ENCODE measurements around the gene TPT1. TPM values are rescaled to one million over a fixed set of nuclear protein-coding genes. Genes with fewer than 3 reads are reported as not detected.
A peak's percentile ranks its signal among the peaks of the same experiment; 100 is the strongest.

TPT1 gene
- total and polyA plus RNA-seq, 9 donors: 6,059 to 9,795 (median 8,116) TPM

DNA sequence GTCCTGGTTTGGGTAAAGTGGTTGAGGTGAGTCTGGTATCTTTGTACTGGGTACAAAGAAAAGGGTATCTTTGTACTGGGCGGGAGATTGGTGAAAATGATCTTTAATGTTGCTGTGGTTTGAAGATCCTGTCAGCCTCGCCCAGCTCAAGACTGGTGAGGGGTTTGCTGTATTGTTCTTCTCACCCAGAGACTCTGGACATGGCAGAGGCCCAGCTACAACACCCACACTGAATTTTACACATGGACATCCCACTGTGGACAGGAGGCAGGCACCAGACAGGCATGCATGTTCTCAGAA is 42.8 kb downstream of the TPT1 start:
- no peaks in the 10 kb centered on the region for H3K9me3 ChIP-seq (replicated peaks; ENCODE audit: control insufficient read depth, low read depth, low read length)
- WGBS (ENCODE audit: insufficient coverage): no CpG with 5 or more reads among the region's 2 CpGs

DNA sequence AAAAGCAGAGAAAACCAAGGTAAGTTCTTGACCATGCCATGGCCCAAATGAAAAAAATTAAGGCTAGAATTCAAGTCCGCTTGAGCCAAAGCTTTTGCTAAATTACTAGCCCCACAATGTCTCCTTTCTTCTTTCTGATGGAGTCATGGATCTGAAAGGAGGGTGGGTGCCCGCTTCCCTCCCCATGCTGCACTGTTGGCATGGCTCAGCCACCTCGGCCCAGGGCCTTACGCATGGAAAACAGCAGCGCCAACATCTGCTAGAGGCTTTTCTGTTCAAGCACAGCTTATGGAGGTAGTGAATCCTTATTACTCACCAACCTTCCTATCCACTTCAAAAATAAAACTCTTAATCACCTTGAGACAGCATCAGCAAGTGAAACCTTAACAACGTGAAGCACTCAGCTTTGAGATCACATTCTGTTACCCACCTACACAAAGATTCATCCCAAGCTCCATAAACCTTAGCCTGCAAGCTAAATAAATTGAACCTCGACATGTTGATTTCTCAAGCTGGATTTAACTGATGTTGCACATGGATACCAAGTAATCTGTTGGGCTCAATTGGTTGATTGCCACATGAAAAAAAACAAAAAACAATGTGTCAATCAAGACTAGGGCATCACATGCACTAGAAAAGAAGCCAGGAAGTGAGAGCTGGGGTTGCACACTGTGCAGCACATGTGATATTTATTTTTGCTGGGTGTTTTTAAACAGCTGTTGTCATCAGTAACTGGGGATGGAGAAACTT is 43.4 kb downstream of the TPT1 start:
- WGBS (ENCODE audit: insufficient coverage): 79% methylated on average over 2 of the region's 7 CpGs
- no peak overlapping the region for H3K27ac ChIP-seq (ENCODE audit: low read length)

More for the DNA sequence above, 42.8 kb downstream of the TPT1 start:
- Histone ChIP-seq H3K4me3 (ENCODE audit: low read length) (no peak overlapping the region), H3K4me1 (ENCODE audit: control insufficient read depth, insufficient read depth, low read length) (peaks cover 20% of the 10 kb centered on the region), H3K27me3 (ENCODE audit: control insufficient read depth, insufficient read depth, low read length) (no peaks in the 10 kb centered on the region), H3K27ac (ENCODE audit: low read length) (no peak overlapping the region), H3K36me3 (ENCODE audit: control insufficient read depth, insufficient read depth, low read length) (no peaks in the 10 kb centered on the region)
- DNase-seq: no peak

DNA sequence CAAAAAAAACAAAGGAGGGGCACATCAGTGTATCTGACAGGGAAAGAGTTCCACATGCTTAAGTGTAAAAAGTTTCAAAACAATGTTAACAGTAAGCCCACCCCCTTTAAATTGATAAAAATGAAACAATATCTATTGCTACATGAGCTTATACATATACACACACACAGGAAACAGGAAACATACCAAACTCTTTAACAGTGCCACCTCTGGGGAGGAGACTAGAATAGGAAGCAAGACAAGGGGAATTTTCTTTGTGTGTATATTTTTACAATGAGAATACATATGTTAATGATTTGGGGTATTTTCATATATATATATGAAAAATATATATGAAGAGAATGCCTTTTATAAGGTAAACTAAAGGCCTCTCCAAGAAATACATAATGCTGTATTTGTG is 44.7 kb downstream of the TPT1 start:
- no peak for DNase-seq
- H3K4me1 ChIP-seq (ENCODE audit: control insufficient read depth, insufficient read depth, low read length): peaks cover 20% of the 10 kb centered on the region
- no peaks in the 10 kb centered on the region for H3K9me3 ChIP-seq (replicated peaks; ENCODE audit: control insufficient read depth, low read depth, low read length)
- H3K4me3 ChIP-seq (ENCODE audit: low read length): no peak overlapping the region
- H3K27ac ChIP-seq (ENCODE audit: low read length): no peak overlapping the region
- H3K36me3 ChIP-seq (ENCODE audit: control insufficient read depth, insufficient read depth, low read length): no peaks in the 10 kb centered on the region
- no peaks in the 10 kb centered on the region for H3K27me3 ChIP-seq (ENCODE audit: control insufficient read depth, insufficient read depth, low read length)

More for the DNA sequence above, 43.4 kb downstream of the TPT1 start:
- H3K4me3 ChIP-seq (ENCODE audit: low read length): no peak overlapping the region
- H3K4me1 ChIP-seq (ENCODE audit: control insufficient read depth, insufficient read depth, low read length): peaks cover 20% of the 10 kb centered on the region
- no peaks in the 10 kb centered on the region for H3K27me3 ChIP-seq (ENCODE audit: control insufficient read depth, insufficient read depth, low read length)
- H3K9me3 ChIP-seq (replicated peaks; ENCODE audit: control insufficient read depth, low read depth, low read length): no peaks in the 10 kb centered on the region
- no peak for DNase-seq
- H3K36me3 ChIP-seq (ENCODE audit: control insufficient read depth, insufficient read depth, low read length): no peaks in the 10 kb centered on the region

DNA sequence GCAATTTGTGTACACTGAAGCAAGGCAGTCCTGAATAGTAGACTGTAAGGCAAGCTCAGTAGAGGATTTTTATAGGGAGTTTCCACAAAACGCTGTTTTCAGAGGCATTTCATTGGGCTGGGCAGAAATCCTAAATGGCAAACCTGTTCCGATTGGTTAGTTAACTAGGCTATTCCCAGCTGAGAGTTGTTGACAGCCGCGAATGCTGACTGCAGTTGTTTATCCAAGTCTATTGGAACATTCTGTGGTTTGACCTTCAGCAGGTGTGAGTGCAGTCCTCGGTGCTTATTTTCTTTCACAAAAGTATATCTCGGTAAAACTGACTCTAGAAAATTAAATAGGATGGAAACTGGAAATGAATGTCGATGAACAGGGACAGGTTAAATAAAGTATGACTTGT is 45.4 kb downstream of the TPT1 start:
- peak; percentile 25 for DNase-seq
- Histone ChIP-seq H3K4me3 (ENCODE audit: low read length) (no peak overlapping the region), H3K4me1 (ENCODE audit: control insufficient read depth, insufficient read depth, low read length) (peaks cover 20% of the 10 kb centered on the region), H3K36me3 (ENCODE audit: control insufficient read depth, insufficient read depth, low read length) (no peaks in the 10 kb centered on the region), H3K27me3 (ENCODE audit: control insufficient read depth, insufficient read depth, low read length) (no peaks in the 10 kb centered on the region), H3K27ac (ENCODE audit: low read length) (peak overlapping the region; percentile 23), H3K9me3 (replicated peaks; ENCODE audit: control insufficient read depth, low read depth, low read length) (no peaks in the 10 kb centered on the region)
- WGBS (ENCODE audit: insufficient coverage): 48% methylated on average over 6 of the region's 7 CpGs

- Histone ChIP-seq H3K4me1 (ENCODE audit: control insufficient read depth, insufficient read depth, low read length) (peaks cover 5% of the 10 kb centered on the region), H3K27me3 (ENCODE audit: control insufficient read depth, insufficient read depth, low read length) (no peaks in the 10 kb centered on the region), H3K36me3 (ENCODE audit: control insufficient read depth, insufficient read depth, low read length) (peaks cover 6% of the 10 kb centered on the region), H3K4me3 (ENCODE audit: low read length) (no peak overlapping the region), H3K9me3 (replicated peaks; ENCODE audit: control insufficient read depth, low read depth, low read length) (no peaks in the 10 kb centered on the region), H3K27ac (ENCODE audit: low read length) (no peak overlapping the region)
- WGBS (ENCODE audit: insufficient coverage): no CpG with 5 or more reads among the region's 1 CpG
- no peak for DNase-seq
Observed at GRCh38 chr13:45292176-45292575, 48.8 kb downstream of the TPT1 start.

DNA sequence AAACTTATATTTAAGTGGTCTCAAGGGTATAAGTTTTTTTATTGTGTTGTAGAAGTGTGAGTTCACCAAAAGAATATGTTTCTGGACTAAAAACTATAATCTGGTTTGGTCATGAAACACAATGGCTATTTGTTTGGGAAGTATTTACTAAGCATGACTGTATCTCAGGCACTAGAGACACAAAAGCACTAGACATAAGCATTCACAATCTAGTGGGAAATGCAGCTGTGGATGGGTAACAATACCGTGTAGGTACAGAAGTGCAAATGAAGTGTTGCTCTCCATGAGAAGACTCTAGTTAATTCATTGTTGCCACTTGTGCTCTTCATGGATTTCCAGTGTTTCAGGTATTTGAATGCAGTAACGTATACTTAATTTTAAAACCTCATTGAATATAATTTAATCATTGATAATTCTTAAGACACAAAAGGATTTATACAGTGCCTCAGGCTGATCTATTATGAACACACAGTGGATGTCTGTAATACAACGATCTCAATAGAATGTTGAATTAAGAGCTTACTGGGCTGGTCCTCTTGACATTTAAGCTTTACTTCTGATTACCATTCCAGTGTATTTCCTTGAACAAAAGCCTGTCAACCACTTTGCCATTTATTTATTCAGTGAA is 50.9 kb downstream of the TPT1 start:
- no CpG with 5 or more reads among the region's 3 CpGs for WGBS (ENCODE audit: insufficient coverage)
- Histone ChIP-seq H3K36me3 (ENCODE audit: control insufficient read depth, insufficient read depth, low read length) (peaks cover 7% of the 10 kb centered on the region), H3K4me3 (ENCODE audit: low read length) (no peak overlapping the region), H3K27me3 (ENCODE audit: control insufficient read depth, insufficient read depth, low read length) (no peaks in the 10 kb centered on the region), H3K27ac (ENCODE audit: low read length) (no peak overlapping the region), H3K9me3 (replicated peaks; ENCODE audit: control insufficient read depth, low read depth, low read length) (no peaks in the 10 kb centered on the region), H3K4me1 (ENCODE audit: control insufficient read depth, insufficient read depth, low read length) (no peaks in the 10 kb centered on the region)
- DNase-seq: no peak

Other genes with a start within 250 kb of the TPT1 start
- gene GTF2F2, start 220.7 kb downstream of the TPT1 start, total RNA-seq: 21.9 TPM
- 10 to 100 TPM; 18.1 to 21.6 (median 18.8) TPM for gene GTF2F2, start 220.7 kb downstream of the TPT1 start, polyA plus RNA-seq (ENCODE audit: insufficient read depth in 1 of 8, insufficient read length in 8 of 8, low replicate concordance in 1 of 8)
- 0.04 TPM for gene KCTD4, start 140.1 kb downstream of the TPT1 start, total RNA-seq
- under 1 TPM in 5 of 8 donors, not detected in 3; 0.09 to 0.53 (median 0.24) TPM for gene KCTD4, start 140.1 kb downstream of the TPT1 start, polyA plus RNA-seq (ENCODE audit: insufficient read depth in 1 of 8, insufficient read length in 8 of 8, low replicate concordance in 1 of 8)
- 11.6 TPM for gene SLC25A30, start 77.2 kb upstream of the TPT1 start, total RNA-seq
- 10 to 100 TPM; 11.6 to 19.6 (median 14.6) TPM for gene SLC25A30, start 77.2 kb upstream of the TPT1 start, polyA plus RNA-seq (ENCODE audit: insufficient read depth in 1 of 8, insufficient read length in 8 of 8, low replicate concordance in 1 of 8)
- 27.4 TPM for gene COG3, start 123.8 kb upstream of the TPT1 start, total RNA-seq
- 10 to 100 TPM; 17.6 to 22.9 (median 19.7) TPM for gene COG3, start 123.8 kb upstream of the TPT1 start, polyA plus RNA-seq (ENCODE audit: insufficient read depth in 1 of 8, insufficient read length in 8 of 8, low replicate concordance in 1 of 8)

Measured in muscle of leg (tissue), 11 donors.